HepG2 (cell line): ENCODE results near the gene THSD8. TPM values are rescaled to one million over a fixed set of nuclear protein-coding genes. Genes with fewer than 3 reads are reported as not detected.

ENCODE experiments used
- ATAC-seq: fragments of 200-7000 bp; cut with Tn5 transposase; 3 replicates; pipeline ENCODE4 v1.9.1; 2020; ENCODE audit warnings: mild to moderate bottlenecking, moderate library complexity
- BruUV-seq: library from RNA; stranded (reverse); fragments of 400-500 nt; replicated peaks from 2 replicates; lab custom pipeline; 2021; lab: Mats Ljungman, UMichigan
- CTCF ChIA-PET: fragments of 300-600 bp; formaldehyde crosslinking; extraction: SDS; loops from one replicate; lab custom pipeline; 2021; ENCODE audit warnings: low total read pairs, inconsistent platforms, low intra/inter-chr PET ratio; lab: Yijun Ruan, JAX
- POLR2A ChIA-PET: fragments of 350-600 bp; sonication (Branson Sonifier 250); formaldehyde crosslinking; loops from one replicate; lab custom pipeline; 2020; ENCODE audit warnings: antibody characterized with exemption, inconsistent platforms; lab: Yijun Ruan, JAX
- DNase-seq: peaks from one replicate; pipeline ENCODE4 v3.0.0-alpha.2; 2015; ENCODE audit warnings: low spot score
- FAIRE-seq: peaks from 3 replicates; lab custom pipeline; 2011; peaks lifted over from hg19 to GRCh38; lab: Jason Lieb, UNC
- H2AFZ ChIP-seq: one replicate; pipeline ENCODE4 v1.6.1; 2011; ENCODE audit warnings: low read length, inconsistent platforms
- H3K27ac ChIP-seq: fragments of 300-600 bp; 3 replicates; pipeline ENCODE4 v1.8.0; 2011; ENCODE audit warnings: mixed run types, mild to moderate bottlenecking, mixed read lengths, low read length, inconsistent platforms; ENCODE audit not compliant: insufficient read depth; ENCODE audit errors: extremely low read length
- H3K27me3 ChIP-seq, 2 experiments: fragments of 200-600 bp in 1 of 2; 2 replicates in 1 of 2; 3 replicates in 1 of 2; pipeline versions ENCODE4 v1.6.0 to v1.8.0; 2011; ENCODE audit warnings: low read length in 2 of 2, mild to moderate bottlenecking in 2 of 2, moderate library complexity in 2 of 2, inconsistent platforms in 1 of 2; ENCODE audit not compliant: insufficient read depth in 2 of 2, control insufficient read depth in 1 of 2
- H3K36me3 ChIP-seq, 2 experiments: fragments of 200-600 bp in 1 of 2; replicated peaks in 1 of 2; 2 replicates in 1 of 2; 3 replicates in 1 of 2; pipeline versions ENCODE4 v1.5.1 to v1.8.0; 2011; ENCODE audit warnings: low read length in 2 of 2, inconsistent platforms in 1 of 2; ENCODE audit not compliant: insufficient read depth in 2 of 2, control insufficient read depth in 1 of 2
- H3K4me1 ChIP-seq: 2 replicates; pipeline ENCODE4 v1.5.1; 2012; ENCODE audit warnings: low read length, inconsistent platforms; ENCODE audit not compliant: insufficient read depth
- H3K4me2 ChIP-seq: 2 replicates; pipeline ENCODE4 v1.6.0; 2011; ENCODE audit warnings: low read depth, low read length, inconsistent platforms
- H3K4me3 ChIP-seq, 3 experiments: fragments of 200-600 bp in 1 of 3; sonication (generic), shearing (Covaris generic) in 1 of 3; replicated peaks in 1 of 3; 2 replicates each; pipeline ENCODE4 v1.5.1; 2011 to 2016; ENCODE audit warnings: low read length in 3 of 3, inconsistent platforms in 2 of 3, low read depth in 2 of 3, mild to moderate bottlenecking in 2 of 3, control low read depth in 1 of 3, mixed read lengths in 1 of 3; ENCODE audit not compliant: insufficient read depth in 1 of 3
- H3K79me2 ChIP-seq: one replicate; pipeline ENCODE4 v1.6.1; 2011; ENCODE audit warnings: low read length, inconsistent platforms; ENCODE audit not compliant: insufficient read depth
- H3K9ac ChIP-seq: 2 replicates; pipeline ENCODE4 v1.6.0; 2011; ENCODE audit warnings: mild to moderate bottlenecking, low read depth, low read length, inconsistent platforms; ENCODE audit not compliant: insufficient read depth
- H3K9me3 ChIP-seq: 2 replicates; pipeline ENCODE4 v1.5.1; 2012; ENCODE audit warnings: mild to moderate bottlenecking, low read length
- H4K20me1 ChIP-seq: 2 replicates; pipeline ENCODE4 v1.6.0; 2011; ENCODE audit warnings: inconsistent platforms, mild to moderate bottlenecking, low read length, moderate library complexity; ENCODE audit not compliant: insufficient read depth
- HNRNPH1 ChIP-seq: fragments of 200-400 bp; formaldehyde crosslinking; optimal IDR thresholded peaks from 2 replicates; pipeline ENCODE3; 2017; ENCODE audit warnings: mild to moderate bottlenecking, low read depth, low read length
- MEF2D ChIP-seq: sonication (generic); formaldehyde crosslinking; IDR thresholded peaks from 2 replicates; pipeline ENCODE4 v1.5.1; 2020; ENCODE audit warnings: mild to moderate bottlenecking, missing genetic modification reagents
- REL ChIP-seq: sonication (generic); formaldehyde crosslinking; conservative IDR thresholded peaks from 2 replicates; pipeline ENCODE4 v1.8.0; 2022; ENCODE audit warnings: mild to moderate bottlenecking, missing genetic modification reagents, moderate library complexity
- ZNF407 ChIP-seq: sonication (generic); formaldehyde crosslinking; IDR thresholded peaks from one replicate; pipeline ENCODE4 v1.5.1; 2020; ENCODE audit warnings: mild to moderate bottlenecking, missing genetic modification reagents; ENCODE audit errors: not compliant biosample characterization
- WGBS: methylation state at CpG from one replicate; pipeline ENCODE4 v1.1.6; 2017; ENCODE audit warnings: low lambda C conversion rate; 5-methylcytosine and 5-hydroxymethylcytosine counted together
- in situ Hi-C: cut with HindIII; loops from 2 replicates; pipeline ENCODE4 v1.10.0; 2017; ENCODE audit warnings: low pct_unique_long_range_greater_than_20kb; ENCODE audit not compliant: extremely low pct_ligation_motif_present
- intact Hi-C: fragments of 100-400 bp; cut with micrococcal nuclease; formaldehyde crosslinking; loops from one replicate; pipeline ENCODE4 v1.10.0; 2022; ENCODE audit not compliant: unreplicated experiment
- polyA plus RNA-seq, 8 experiments: library from polyadenylated mRNA; depleted of rRNA in 3 of 8; stranded (reverse) in 7 of 8; unstranded in 1 of 8; fragments of >200 nt; fragmentation: Illumina TruSeq in 4 of 8; extraction: Trizol in 4 of 8; gene quantifications; 2 replicates each; pipeline versions ENCODE4 v1.2.1 to v1.2.3, GENCODE V29; 2011 to 2016; ENCODE audit warnings: low read depth in 4 of 8, missing spikeins in 1 of 8, mixed read lengths in 1 of 8; ENCODE audit not compliant: insufficient read depth in 1 of 8
- total RNA-seq, 5 experiments: library from RNA; depleted of rRNA; stranded (reverse); fragments of >200 nt; fragmentation: Illumina TruSeq; extraction: Trizol; gene quantifications; 2 replicates each; pipeline ENCODE4 v1.2.3, GENCODE V29; 2016; ENCODE audit warnings: low read depth in 1 of 5

Gene THSD8
- total and polyA plus RNA-seq, 2 of the 13 experiments (the other 11 are each of a cell fraction or from before 2014, with no cell fraction given) = 4.8 to 14.9 TPM

GRCh38 chr19:12794196-12794941 lies 7.5 kb upstream of the THSD8 start:
- H2AFZ ChIP-seq = no peak overlapping the region
- peaks cover 8% of the 10 kb centered on the region for H3K79me2 ChIP-seq
- intact Hi-C loops = no loop called here
- DNase-seq (no peak), ATAC-seq (no peak), FAIRE-seq (no peak)
- POLR2A ChIA-PET = interaction anchor here (1.5 to 3.9 kb wide), 3 partner anchors 17 to 97 kb away, joined by 3 to 124 read pairs (median 21); partner anchors contain the start of genes GCDH and HOOK2
- no peaks in the 10 kb centered on the region for H3K9me3 ChIP-seq
- in situ Hi-C loops = no loop called here
- H3K4me2 ChIP-seq = peak overlapping the region; percentile 99
- WGBS = 81% methylated on average over 7 of the region's 7 CpGs
- no peak for TF ChIP-seq MEF2D
- 0 out of 2 replicates have a peak, but pooled peaks have one; percentile 12 for TF ChIP-seq REL
- CTCF ChIA-PET = interaction anchor here (2.6 to 3.7 kb wide), 2 partner anchors 16 to 19 kb away, joined by 6 to 54 read pairs; partner anchors contain the start of gene HOOK2
- no peaks in the 10 kb centered on the region for H3K27me3 ChIP-seq
- no TSS peak for BruUV-seq
- H3K36me3 ChIP-seq = peaks cover 2 to 4% of the 10 kb centered on the region in 2 experiments; a peak in 3 of 5 replicates
- peaks cover 34% of the 10 kb centered on the region for H3K4me1 ChIP-seq
- peak overlapping the region; percentile 81 for H3K27ac ChIP-seq
- H3K4me3 ChIP-seq = peak overlapping the region; percentile 60 to 87 (median 64); a peak in 5 of 6 replicates
- H4K20me1 ChIP-seq = no peaks in the 10 kb centered on the region
- H3K9ac ChIP-seq = peak overlapping the region; percentile 89

GRCh38 chr19:12794971-12795381 lies 6.9 kb upstream of the THSD8 start:
- FAIRE-seq (no peak), ATAC-seq (no peak), DNase-seq (no peak)
- Histone ChIP-seq H4K20me1 (no peaks in the 10 kb centered on the region), H3K27ac (no peak overlapping the region), H3K4me3 (no peak overlapping the region), H3K9me3 (no peaks in the 10 kb centered on the region), H2AFZ (no peak overlapping the region), H3K9ac (no peak overlapping the region), H3K4me1 (peaks cover 39% of the 10 kb centered on the region), H3K4me2 (no peak overlapping the region), H3K79me2 (peaks cover 8% of the 10 kb centered on the region), H3K36me3 (peaks cover 2 to 9% of the 10 kb centered on the region in 2 experiments; a peak in 4 of 5 replicates), H3K27me3 (no peaks in the 10 kb centered on the region)
- no TSS peak for BruUV-seq
- in situ Hi-C loops (no loop called here), intact Hi-C loops (no loop called here)
- ChIA-PET POLR2A (interaction anchor here (1.6 to 2.4 kb wide), 3 partner anchors 17 to 34 kb away, joined by 6 to 21 read pairs (median 17); no protein-coding TSS in a partner anchor), CTCF (interaction anchor here (2.6 to 3.7 kb wide), 2 partner anchors 17 to 20 kb away, joined by 6 to 54 read pairs; partner anchors contain the start of gene HOOK2)
- 94% methylated on average over 9 of the region's 9 CpGs for WGBS
- TF ChIP-seq HNRNPH1 (no peak), ZNF407 (CRISPR knock-in tag) (no peak)
